A673 (cell line): ENCODE results near the gene IDH1. TPM values are rescaled to one million over a fixed set of nuclear protein-coding genes. Genes with fewer than 3 reads are reported as not detected.

Source experiments
- BruUV-seq: library from RNA; stranded (reverse); fragments of 400-500 nt; replicated peaks from 2 replicates; lab custom pipeline; 2021; lab: Mats Ljungman, UMichigan
- CTCF ChIA-PET: fragments of 300-600 bp; sonication (Branson Sonifier 250); formaldehyde crosslinking; loops from one replicate; lab custom pipeline; 2022; ENCODE audit warnings: antibody characterized with exemption; lab: Charles Lee
- POLR2A ChIA-PET: fragments of 300-600 bp; sonication (Branson Sonifier 250); formaldehyde crosslinking; loops from one replicate; lab custom pipeline; 2022; ENCODE audit warnings: antibody characterized with exemption; ENCODE audit not compliant: low non-redundant PET; lab: Charles Lee
- DNase-seq: peaks from one replicate; pipeline ENCODE4 v3.0.0-alpha.2; 2015; ENCODE audit warnings: low spot score
- H3K27ac ChIP-seq: fragments of 200-600 bp; sonication (generic); 2 replicates; pipeline ENCODE4 v1.5.1; 2016; ENCODE audit warnings: mixed run types, low read depth, mild to moderate bottlenecking, mixed read lengths, antibody characterized with exemption, low read length; ENCODE audit not compliant: poor library complexity, severe bottlenecking
- H3K27me3 ChIP-seq: fragments of 200-600 bp; sonication (generic); replicated peaks from 2 replicates; pipeline ENCODE4 v1.6.1; 2017; ENCODE audit warnings: mixed run types, low read depth, mild to moderate bottlenecking, mixed read lengths, antibody characterized with exemption, low read length; ENCODE audit not compliant: insufficient read depth, poor library complexity
- H3K36me3 ChIP-seq: fragments of 200-600 bp; sonication (generic); 2 replicates; pipeline ENCODE4 v1.6.1; 2016; ENCODE audit warnings: mixed run types, mild to moderate bottlenecking, mixed read lengths, antibody characterized with exemption, low read length; ENCODE audit not compliant: insufficient read depth, poor library complexity, severe bottlenecking
- H3K4me1 ChIP-seq: fragments of 200-600 bp; sonication (generic); 2 replicates; pipeline ENCODE4 v1.6.1; 2017; ENCODE audit warnings: mixed run types, mild to moderate bottlenecking, mixed read lengths, antibody characterized with exemption, low read length; ENCODE audit not compliant: insufficient read depth, poor library complexity, severe bottlenecking
- H3K4me3 ChIP-seq: fragments of 200-600 bp; sonication (generic); 2 replicates; pipeline ENCODE4 v1.5.1; 2016; ENCODE audit warnings: low read depth, mixed run types, mild to moderate bottlenecking, mixed read lengths, low read length; ENCODE audit not compliant: poor library complexity, severe bottlenecking
- H3K9me3 ChIP-seq: fragments of 200-600 bp; sonication (generic); 2 replicates; pipeline ENCODE4 v1.6.1; 2016; ENCODE audit warnings: mixed run types, low read depth, mild to moderate bottlenecking, mixed read lengths, antibody characterized with exemption, low read length; ENCODE audit not compliant: poor library complexity, severe bottlenecking
- CTCF ChIP-seq: fragments of 300-800, 200-600 bp; sonication (generic); conservative IDR thresholded peaks from 2 replicates; pipeline ENCODE4 v1.5.1; 2017; ENCODE audit warnings: low read depth, mild to moderate bottlenecking, antibody characterized with exemption, low read length, moderate library complexity, mixed read lengths
- EZH2 ChIP-seq: fragments of 200-600 bp; sonication (generic); IDR thresholded peaks from 2 replicates; pipeline ENCODE4 v1.6.1; 2017; ENCODE audit warnings: borderline replicate concordance, low read depth, mild to moderate bottlenecking, mixed read lengths, antibody characterized with exemption, low read length; ENCODE audit not compliant: poor library complexity, severe bottlenecking
- intact Hi-C: fragments of 100-400 bp; cut with micrococcal nuclease; formaldehyde crosslinking; loops from one replicate; pipeline ENCODE4 v1.10.0; 2022; ENCODE audit not compliant: unreplicated experiment
- total RNA-seq: library from RNA; stranded (reverse); gene quantifications from 2 replicates; pipeline ENCODE4 v1.2.3, GENCODE V29; 2021

The IDH1 gene
- total RNA-seq, 1 experiment from 2014 or later = 191 TPM

DNA sequence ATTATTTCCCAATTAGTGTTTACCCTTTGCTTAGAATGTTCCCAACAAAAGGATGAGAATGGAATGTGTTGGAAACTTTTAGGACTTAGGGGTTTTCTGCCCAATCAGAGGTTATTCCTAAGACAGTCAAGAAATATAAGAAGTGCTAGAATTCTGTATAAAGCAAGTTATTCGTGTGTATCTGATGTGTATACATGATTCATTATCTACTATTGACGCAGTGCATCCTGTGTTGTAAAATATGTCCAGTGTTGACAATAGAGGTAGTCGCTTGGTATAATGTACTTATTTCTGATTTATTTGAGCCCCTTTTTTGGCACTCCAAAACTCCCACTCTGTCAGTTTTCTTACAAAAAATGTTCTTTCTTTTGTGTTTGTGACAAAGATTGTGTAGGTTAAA lies 12.1 kb upstream of the IDH1 start:
- Histone ChIP-seq H3K36me3 (peaks cover 5% of the 10 kb centered on the region), H3K9me3 (peaks cover 7% of the 10 kb centered on the region), H3K4me1 (peaks cover 17% of the 10 kb centered on the region), H3K27ac (peak overlapping the region; percentile 89), H3K27me3 (no peaks in the 10 kb centered on the region), H3K4me3 (peak overlapping the region; percentile 86)
- ChIA-PET CTCF (interaction anchor here (1.2 kb wide), 1 partner anchor 13 kb away, joined by 3 read pairs; no protein-coding TSS in a partner anchor), POLR2A (no interaction called here)
- TSS peak; percentile 59 for BruUV-seq
- no peak for DNase-seq
- no peak for TF ChIP-seq CTCF
- no peak for TF ChIP-seq EZH2
- intact Hi-C loops = loop anchor here (10.0 kb wide), 1 partner anchor 642 kb away; the partner anchor contains the start of gene METTL21A

DNA sequence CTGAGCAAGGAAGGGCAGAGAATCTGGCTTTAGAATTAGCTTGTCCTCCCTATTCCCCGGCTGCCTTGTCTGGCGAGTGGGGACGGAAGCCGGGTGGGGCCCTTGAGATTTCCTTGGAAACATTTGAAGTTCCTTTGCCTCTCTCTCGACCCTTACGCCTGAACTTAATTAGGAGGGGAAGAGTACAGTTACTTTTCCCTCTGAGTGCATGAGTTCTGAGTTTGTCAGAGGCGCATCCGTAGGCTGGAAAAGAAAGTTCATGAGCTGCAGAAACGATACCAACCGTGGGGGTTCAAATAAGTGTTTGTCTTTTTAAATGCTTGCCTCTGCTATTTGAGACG lies 11.7 kb upstream of the IDH1 start:
- Histone ChIP-seq H3K27ac (peak overlapping the region; percentile 89), H3K36me3 (peaks cover 3% of the 10 kb centered on the region), H3K9me3 (peaks cover 7% of the 10 kb centered on the region), H3K4me1 (peaks cover 17% of the 10 kb centered on the region), H3K4me3 (peak overlapping the region; percentile 86), H3K27me3 (no peaks in the 10 kb centered on the region)
- DNase-seq = no peak
- TF ChIP-seq CTCF = no peak
- no peak for TF ChIP-seq EZH2
- POLR2A ChIA-PET = no interaction called here
- no TSS peak for BruUV-seq
- intact Hi-C loops = loop anchor here (10.0 kb wide), 1 partner anchor 642 kb away; the partner anchor contains the start of gene METTL21A
- CTCF ChIA-PET = interaction anchor here (0.6 to 1.2 kb wide), 3 partner anchors 12 to 34 kb away, joined by 3 to 4 read pairs (median 3); partner anchors contain the start of gene IDH1

GRCh38 chr2:208265801-208266552 lies 11.1 kb upstream of the IDH1 start, which contains the start of gene PIKFYVE:
Gene PIKFYVE (plus strand): TSS chr2:208266255. CDS start chr2:208271520, 5,265 bp downstream.
- TF ChIP-seq CTCF (no peak), EZH2 (no peak)
- intact Hi-C loops = loop anchor here (10.0 kb wide), 1 partner anchor 641 kb away; the partner anchor contains the start of gene METTL21A
- no peaks in the 10 kb centered on the region for H3K36me3 ChIP-seq
- peak; percentile 97 for DNase-seq
- ChIA-PET POLR2A (no interaction called here), CTCF (interaction anchor here (0.6 to 1.2 kb wide), 3 partner anchors 11 to 34 kb away, joined by 3 to 4 read pairs (median 3); partner anchors contain the start of gene IDH1)
- no TSS peak for BruUV-seq
- H3K9me3 ChIP-seq = peaks cover 7% of the 10 kb centered on the region
- H3K27ac ChIP-seq = peak within 1 kb of the TSS; percentile 89
- no peaks in the 10 kb centered on the region for H3K27me3 ChIP-seq
- peaks cover 17% of the 10 kb centered on the region for H3K4me1 ChIP-seq
- H3K4me3 ChIP-seq = peak within 1 kb of the TSS; percentile 86
